ENCODE results near the gene SRP14. TPM values are rescaled to one million over a fixed set of nuclear protein-coding genes. Genes with fewer than 3 reads are reported as not detected.
A peak's percentile ranks its signal among the peaks of the same experiment; 100 is the strongest.

The SRP14 gene
- total RNA-seq, 4 donors from 2014 or later: 194 to 357 (median 229) TPM

- H3K4me1 ChIP-seq: peaks cover 0 to 67% (median 53%) of the 10 kb centered on the region in 4 donors
- 96 to 100% methylated on average over 9 of the region's 9 CpGs for WGBS, 2 donors
- no peak overlapping the region for H3K27ac ChIP-seq
Measured at GRCh38 chr15:40084650-40085049, 45.7 kb upstream of the SRP14 start.

GRCh38 chr15:40082195-40082883 lies 43.4 kb upstream of the SRP14 start:
- H3K4me3 ChIP-seq: peak overlapping the region in 3 of 4 donors; percentile 20 to 46 (median 32)
- H3K9me3 ChIP-seq: no peaks in the 10 kb centered on the region
- no peak for DNase-seq (ENCODE audit: low spot score in 2 of 2)
- H3K4me1 ChIP-seq: peaks cover 0 to 56% (median 42%) of the 10 kb centered on the region in 4 donors
- no peaks in the 10 kb centered on the region for H3K27me3 ChIP-seq
- H3K27ac ChIP-seq: peak overlapping the region; percentile 50 to 90 (median 84)
- no peaks in the 10 kb centered on the region for H3K36me3 ChIP-seq
- WGBS, 2 donors: 40 to 44% methylated on average over 9 to 12 of the region's 12 CpGs
- TF ChIP-seq POLR2A (IDR thresholded peaks at IDR 0.05) (no peak), EP300 (IDR thresholded peaks at IDR 0.05) (peak in 1 of 2 donors; percentile 22)

More at GRCh38 chr15:40084650-40085049, 45.7 kb upstream of the SRP14 start:
- H3K9me3 ChIP-seq: no peaks in the 10 kb centered on the region
- no peak overlapping the region for H3K4me3 ChIP-seq
- no peaks in the 10 kb centered on the region for H3K36me3 ChIP-seq
- no peaks in the 10 kb centered on the region for H3K27me3 ChIP-seq
- TF ChIP-seq POLR2A (IDR thresholded peaks at IDR 0.05) (no peak), CTCF (IDR thresholded peaks at IDR 0.05) (no peak), EP300 (IDR thresholded peaks at IDR 0.05) (no peak)
- DNase-seq (ENCODE audit: low spot score in 2 of 2): no peak

- Histone ChIP-seq H3K4me3 (peak overlapping the region; percentile 11 to 46 (median 26)), H3K27ac (peak overlapping the region; percentile 50 to 90 (median 84)), H3K9me3 (no peaks in the 10 kb centered on the region), H3K4me1 (peaks cover 0 to 50% (median 40%) of the 10 kb centered on the region in 4 donors), H3K36me3 (no peaks in the 10 kb centered on the region), H3K27me3 (no peaks in the 10 kb centered on the region)
- peak; percentile 71 to 77 for DNase-seq (ENCODE audit: low spot score in 2 of 2)
- WGBS, 2 donors: 2 to 3% methylated on average over 12 of the region's 12 CpGs
- TF ChIP-seq CTCF (IDR thresholded peaks at IDR 0.05): no peak
- peak; percentile 72 to 95 for TF ChIP-seq EP300 (IDR thresholded peaks at IDR 0.05)
- TF ChIP-seq POLR2A (IDR thresholded peaks at IDR 0.05): peak in 1 of 2 donors; percentile 58
Measured at GRCh38 chr15:40081691-40082194, 42.8 kb upstream of the SRP14 start.

GRCh38 chr15:40080847-40081246 lies 41.9 kb upstream of the SRP14 start:
- Histone ChIP-seq H3K36me3 (no peaks in the 10 kb centered on the region), H3K4me3 (peak overlapping the region in 1 of 4 donors; percentile 46), H3K27me3 (no peaks in the 10 kb centered on the region), H3K4me1 (peaks cover 0 to 49% (median 40%) of the 10 kb centered on the region in 4 donors), H3K9me3 (no peaks in the 10 kb centered on the region), H3K27ac (peak overlapping the region; percentile 50 to 90 (median 84))
- DNase-seq (ENCODE audit: low spot score in 2 of 2): no peak
- TF ChIP-seq POLR2A (IDR thresholded peaks at IDR 0.05): no peak
- no peak for TF ChIP-seq EP300 (IDR thresholded peaks at IDR 0.05)
- TF ChIP-seq CTCF (IDR thresholded peaks at IDR 0.05): no peak
- 28 to 34% methylated on average over 5 of the region's 5 CpGs for WGBS, 2 donors

GRCh38 chr15:40080104-40080503 lies 41.1 kb upstream of the SRP14 start:
- WGBS, 2 donors: 48 to 60% methylated on average over 1 of the region's 1 CpG
- peak overlapping the region in 3 of 4 donors; percentile 1 to 90 (median 89) for H3K27ac ChIP-seq
- TF ChIP-seq CTCF (IDR thresholded peaks at IDR 0.05) (no peak), EP300 (IDR thresholded peaks at IDR 0.05) (no peak), POLR2A (IDR thresholded peaks at IDR 0.05) (no peak)
- H3K9me3 ChIP-seq: no peaks in the 10 kb centered on the region
- H3K36me3 ChIP-seq: no peaks in the 10 kb centered on the region
- H3K4me1 ChIP-seq: peaks cover 0 to 49% (median 40%) of the 10 kb centered on the region in 4 donors
- DNase-seq (ENCODE audit: low spot score in 2 of 2): no peak
- H3K4me3 ChIP-seq: no peak overlapping the region
- H3K27me3 ChIP-seq: no peaks in the 10 kb centered on the region
